Activated T-cell treated with anti-CD3 and anti-CD28 coated beads, Interleukin-2, amount 50 U/mL, for 48 hours (primary cell): ENCODE measurements around the gene BAZ2A.

Experiments
- DNase-seq, 2 experiments: peaks; one replicate each; pipeline ENCODE4 v3.0.0-alpha.2; 2020

Gene BAZ2A

DNA sequence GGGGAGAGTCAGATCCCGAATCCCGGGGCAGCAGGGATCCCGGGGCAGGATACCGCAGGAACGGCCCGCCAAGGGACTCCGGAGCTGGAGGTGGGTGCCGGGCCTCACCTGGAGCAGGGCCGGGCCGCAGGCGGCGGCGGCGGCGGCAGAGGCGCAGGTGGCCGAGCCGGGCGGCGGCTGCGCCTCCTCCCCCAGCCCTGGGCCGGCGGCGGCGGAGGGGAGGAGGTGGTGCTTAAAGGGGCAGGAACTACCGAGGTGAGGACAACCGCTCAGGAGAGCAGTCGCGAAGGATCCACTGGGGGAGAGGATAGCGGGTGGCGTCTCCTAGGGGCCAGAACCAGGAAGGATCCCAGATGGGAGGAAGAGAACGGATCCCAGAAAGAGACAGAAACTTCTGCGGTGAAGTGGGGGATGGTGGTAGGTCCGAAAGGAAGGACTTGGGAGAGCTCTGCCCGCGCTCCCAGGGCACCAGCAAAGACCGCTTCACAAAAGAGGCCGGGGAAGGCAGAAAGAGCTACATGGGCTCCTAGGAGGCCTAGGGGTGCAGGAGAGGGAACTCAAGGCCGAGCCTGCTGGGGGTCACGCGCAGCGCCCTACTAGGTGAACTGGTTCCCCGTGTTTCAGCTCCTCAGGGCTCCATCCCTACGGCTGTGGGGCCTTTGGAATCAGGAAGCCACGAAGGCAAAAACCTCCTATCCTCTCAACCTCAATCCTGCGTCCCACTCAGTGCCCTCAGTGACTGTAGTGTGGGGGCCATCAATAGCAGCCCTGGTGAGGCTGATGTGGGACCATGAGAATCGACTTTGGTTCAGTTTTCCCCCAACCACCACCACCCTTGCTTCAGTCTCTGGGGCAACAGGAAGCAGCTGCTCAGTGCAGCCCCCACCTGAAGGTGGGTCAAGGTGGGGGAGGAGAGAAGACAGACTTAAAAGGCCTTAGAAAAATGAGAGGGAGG is 5.0 kb upstream of the BAZ2A start:
- DNase-seq: peak; percentile 77 to 82

- peak; percentile 54 to 56 for DNase-seq
Observed at GRCh38 chr12:56634242-56634836, 4.2 kb upstream of the BAZ2A start.

DNA sequence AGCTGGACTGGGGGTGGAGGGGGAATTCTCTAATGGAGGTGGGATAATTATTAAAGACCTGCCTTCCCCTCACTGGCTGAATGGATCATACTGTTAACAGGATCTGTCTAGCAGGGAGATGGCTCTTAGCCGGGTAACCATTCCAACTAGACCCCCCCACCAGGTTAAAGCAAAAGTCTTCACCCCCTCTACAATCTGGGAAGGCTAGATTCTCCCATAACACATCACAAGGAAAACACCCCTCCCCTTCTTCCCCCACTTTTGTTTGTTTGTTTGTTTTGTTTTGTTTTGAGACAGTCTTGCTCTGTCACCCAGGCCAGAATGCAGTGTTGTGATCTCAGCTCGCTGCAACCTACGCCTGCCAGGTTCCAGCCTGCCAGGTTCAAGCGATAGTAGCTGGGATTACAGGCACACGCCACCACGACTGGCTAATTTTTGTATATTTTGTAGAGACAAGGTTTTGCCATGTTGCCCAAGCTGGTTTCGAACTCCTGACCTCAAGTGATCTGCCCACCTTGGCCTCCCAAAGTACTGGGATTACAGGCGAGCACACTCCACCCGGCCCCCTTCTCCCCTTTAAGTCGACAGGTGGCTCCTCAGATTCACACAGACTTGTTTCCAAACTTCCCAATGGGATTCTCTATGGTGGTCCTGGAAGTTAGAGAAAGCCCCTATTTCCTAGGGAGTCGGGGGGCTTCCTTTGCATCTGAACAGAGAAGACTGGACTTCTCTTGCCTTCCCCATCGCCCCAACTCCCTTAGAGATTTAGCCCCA is 3.5 kb upstream of the BAZ2A start:
- no peak for DNase-seq

- DNase-seq: peak in 1 of 2 experiments; percentile 26
Observed at GRCh38 chr12:56632701-56633467, 2.8 kb upstream of the BAZ2A start.

GRCh38 chr12:56631790-56632700 is 1.9 kb upstream of the BAZ2A start:
- DNase-seq: peak; percentile 68 to 80

GRCh38 chr12:56629459-56630179 is 507 bp downstream of the BAZ2A start:
- DNase-seq: peak; percentile 60 to 63

- DNase-seq: peak; percentile 68 to 72
Observed at GRCh38 chr12:56628671-56629458, 1.3 kb downstream of the BAZ2A start.

GRCh38 chr12:56626701-56627100 is 3.4 kb downstream of the BAZ2A start:
- DNase-seq: no peak

- no peak for DNase-seq
Observed at GRCh38 chr12:56622535-56622934, 7.6 kb downstream of the BAZ2A start.

DNA sequence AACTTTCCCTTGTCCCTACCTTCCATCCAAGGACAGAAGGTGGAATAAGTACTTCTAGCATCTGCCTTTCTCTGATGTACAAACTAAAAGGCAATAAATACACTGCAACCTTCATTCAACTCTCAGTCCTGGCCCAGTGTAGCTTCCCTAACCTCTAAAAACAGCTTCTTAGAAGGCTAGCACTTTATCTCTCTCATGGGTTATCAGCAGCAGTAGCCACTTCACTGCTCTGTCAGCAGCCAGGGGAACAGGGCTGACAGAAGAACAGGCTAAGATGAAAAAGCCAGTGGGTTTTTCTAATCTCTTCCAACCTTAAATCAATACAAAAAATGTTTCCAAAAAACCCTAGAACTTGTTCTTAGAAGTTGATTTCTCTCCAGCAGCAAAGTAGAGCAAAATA is 13.2 kb downstream of the BAZ2A start:
- no peak for DNase-seq

GRCh38 chr12:56616244-56616643 is 13.9 kb downstream of the BAZ2A start:
- no peak for DNase-seq

DNA sequence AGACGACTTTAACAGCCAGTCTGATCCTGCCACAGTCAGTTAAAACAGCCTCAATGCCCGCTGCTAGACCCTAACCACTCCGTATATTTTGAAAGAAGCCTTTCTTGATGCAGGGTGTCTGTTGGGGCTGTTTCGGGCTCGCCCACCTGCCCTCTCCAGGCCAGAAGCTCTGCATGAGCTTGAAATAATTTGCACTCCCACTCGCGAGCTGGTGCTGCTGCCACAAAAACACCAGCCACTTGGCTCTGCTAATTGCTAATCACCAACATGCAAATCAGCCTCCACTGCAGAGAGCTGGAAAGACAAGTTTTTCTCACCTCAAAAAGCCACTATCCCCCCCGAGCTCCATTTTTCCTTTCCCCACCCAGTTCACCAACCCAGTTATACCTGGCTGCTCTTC is 15.5 kb downstream of the BAZ2A start:
- DNase-seq: no peak

- DNase-seq: no peak
Observed at GRCh38 chr12:56604355-56604754, 25.8 kb downstream of the BAZ2A start.

DNA sequence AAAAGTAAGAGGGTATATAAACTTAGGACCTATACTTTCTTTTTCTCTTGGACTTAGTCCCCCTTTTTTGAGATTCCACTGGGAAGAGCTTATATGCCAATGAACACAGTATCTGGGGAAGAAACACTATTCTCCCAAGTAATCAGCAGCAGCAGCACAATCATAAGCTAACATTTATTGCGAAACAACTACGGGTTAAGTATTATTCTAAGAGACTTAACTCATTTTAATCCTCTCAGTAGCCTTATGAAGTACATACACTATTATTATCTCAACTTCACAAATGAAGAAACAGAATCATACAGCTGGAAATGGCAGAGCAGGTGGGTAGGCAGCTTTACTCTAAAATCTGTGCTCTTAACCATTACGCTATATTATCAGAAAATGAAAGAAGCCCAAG is 27.9 kb downstream of the BAZ2A start:
- no peak for DNase-seq

- peak in 1 of 2 experiments; percentile 51 for DNase-seq
Observed at GRCh38 chr12:56601503-56601902, 28.6 kb downstream of the BAZ2A start.

GRCh38 chr12:56600753-56601152 is 29.4 kb downstream of the BAZ2A start:
- no peak for DNase-seq

DNA sequence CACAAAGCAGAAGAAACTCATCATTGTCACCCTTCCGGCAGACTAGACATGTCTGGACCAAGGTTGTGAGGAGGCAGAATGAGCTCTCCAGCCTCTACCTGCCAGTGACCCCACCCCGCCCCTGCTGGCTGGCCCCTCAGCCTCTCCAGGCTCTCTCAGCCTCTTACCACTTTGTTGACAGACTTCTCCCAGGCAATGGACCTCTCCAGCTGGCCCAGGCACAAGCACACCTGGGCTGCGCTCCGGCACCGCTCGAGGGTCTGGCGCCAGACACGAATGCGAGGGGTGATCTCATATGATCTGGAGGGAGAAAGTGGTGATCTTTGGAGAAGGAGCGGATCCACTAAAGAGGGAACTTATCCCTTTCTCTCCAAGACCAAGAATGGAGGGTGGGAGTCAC is 30.3 kb downstream of the BAZ2A start:
- DNase-seq: no peak

GRCh38 chr12:56599041-56599440 is 31.1 kb downstream of the BAZ2A start:
- DNase-seq: no peak

GRCh38 chr12:56596815-56597214 is 33.3 kb downstream of the BAZ2A start:
- DNase-seq: no peak
